HepG2 (cell line): Measurements from ENCODE around the gene SLC43A3.

Experiments
- CEBPB ChIP-seq: IDR thresholded peaks from 2 replicates; pipeline ENCODE4 v1.6.1; 2011; ENCODE audit warnings: low read depth, low read length, improper control_type of control experiment, borderline replicate concordance
- PTBP1 ChIP-seq: fragments of 200-400 bp; formaldehyde crosslinking; IDR thresholded peaks from 2 replicates; pipeline ENCODE4 v1.6.1; 2018; ENCODE audit warnings: low read length, low read depth; ENCODE audit not compliant: poor library complexity, severe bottlenecking
- REST ChIP-seq, 2 experiments: IDR thresholded peaks; 2 replicates each; pipeline ENCODE4 v1.6.1; 2011 to 2012; ENCODE audit warnings: low read length in 2 of 2, borderline replicate concordance in 1 of 2, low read depth in 1 of 2, mild to moderate bottlenecking in 1 of 2, moderate library complexity in 1 of 2
- TARDBP ChIP-seq: sonication (generic); formaldehyde crosslinking; IDR thresholded peaks from 2 replicates; pipeline ENCODE4 v1.8.0; 2022; ENCODE audit warnings: mild to moderate bottlenecking, missing genetic modification reagents
- ZBTB20 ChIP-seq: sonication (generic); formaldehyde crosslinking; IDR thresholded peaks from 2 replicates; pipeline ENCODE4 v1.8.1; 2023; ENCODE audit warnings: missing genetic modification reagents, low read depth, mild to moderate bottlenecking, borderline replicate concordance
- ZNF574 ChIP-seq: sonication (generic); formaldehyde crosslinking; IDR thresholded peaks from 2 replicates; pipeline ENCODE4 v1.4.0; 2020; ENCODE audit warnings: missing genetic modification reagents
- ZNF766 ChIP-seq: sonication (generic); formaldehyde crosslinking; IDR thresholded peaks from 2 replicates; pipeline ENCODE4 v1.5.0; 2020; ENCODE audit warnings: missing genetic modification reagents, borderline replicate concordance
- ZNF781 ChIP-seq: sonication (generic); formaldehyde crosslinking; IDR thresholded peaks from 2 replicates; pipeline ENCODE4 v1.5.1; 2020; ENCODE audit warnings: borderline replicate concordance, mild to moderate bottlenecking, missing genetic modification reagents; ENCODE audit errors: not compliant biosample characterization
- TF ChIP-seq, protein P1 (sequence below): sonication (generic); formaldehyde crosslinking; IDR thresholded peaks from 2 replicates; pipeline ENCODE4 v1.8.1; 2023; ENCODE audit warnings: missing genetic modification reagents, inconsistent platforms, borderline replicate concordance
- TF ChIP-seq, protein P2 (sequence below): sonication (generic); formaldehyde crosslinking; conservative IDR thresholded peaks from 2 replicates; pipeline ENCODE4 v1.4.0; 2020; ENCODE audit warnings: missing genetic modification reagents
- TF ChIP-seq, protein P3 (sequence below): IDR thresholded peaks from 2 replicates; pipeline ENCODE4 v1.6.1; 2016; ENCODE audit warnings: low read depth, control low read depth
- TF ChIP-seq, protein P4 (sequence below): sonication (generic); formaldehyde crosslinking; IDR thresholded peaks from 2 replicates; pipeline ENCODE4 v1.4.0; 2020; ENCODE audit warnings: missing genetic modification reagents

DNA sequence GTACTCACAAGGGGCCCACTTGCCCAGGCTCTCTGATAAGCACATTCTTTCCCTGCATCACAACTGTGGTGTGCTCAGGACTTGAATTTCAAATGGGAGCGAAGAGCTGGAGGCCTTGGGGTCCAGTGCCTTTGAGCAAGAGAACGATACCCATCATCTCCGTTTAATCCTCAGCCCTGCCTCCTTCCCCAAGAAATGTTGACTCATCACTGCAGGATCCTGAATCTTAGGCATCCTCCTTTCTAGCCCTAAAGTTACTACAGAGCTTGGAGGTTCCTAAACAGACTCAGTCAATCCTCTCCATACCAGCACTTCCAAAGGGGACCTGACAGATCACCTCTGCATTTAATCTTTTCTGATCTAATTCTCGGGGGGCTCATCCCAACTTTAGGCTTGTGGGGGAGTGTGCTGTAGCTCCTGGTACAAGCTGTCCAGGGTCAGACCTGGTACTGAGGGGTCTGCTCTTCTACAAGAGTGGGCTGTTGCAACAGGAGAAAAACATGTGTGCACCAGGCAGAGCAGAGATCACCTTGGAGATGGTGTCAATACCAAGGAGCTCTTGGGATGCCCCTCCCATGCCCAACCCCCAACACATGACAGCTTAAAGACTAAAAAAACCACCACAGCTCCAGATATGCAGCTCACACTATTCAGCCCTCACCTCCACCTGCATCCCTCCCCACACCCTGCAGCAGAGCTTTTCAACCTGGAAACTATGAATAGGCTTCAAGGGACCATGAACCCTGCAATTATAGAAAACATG, 32.5 kb downstream of the SLC43A3 start:
- TF ChIP-seq, protein P1, sequence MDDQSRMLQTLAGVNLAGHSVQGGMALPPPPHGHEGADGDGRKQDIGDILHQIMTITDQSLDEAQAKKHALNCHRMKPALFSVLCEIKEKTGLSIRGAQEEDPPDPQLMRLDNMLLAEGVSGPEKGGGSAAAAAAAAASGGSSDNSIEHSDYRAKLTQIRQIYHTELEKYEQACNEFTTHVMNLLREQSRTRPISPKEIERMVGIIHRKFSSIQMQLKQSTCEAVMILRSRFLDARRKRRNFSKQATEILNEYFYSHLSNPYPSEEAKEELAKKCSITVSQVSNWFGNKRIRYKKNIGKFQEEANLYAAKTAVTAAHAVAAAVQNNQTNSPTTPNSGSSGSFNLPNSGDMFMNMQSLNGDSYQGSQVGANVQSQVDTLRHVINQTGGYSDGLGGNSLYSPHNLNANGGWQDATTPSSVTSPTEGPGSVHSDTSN, result no peak
- TF ChIP-seq PTBP1 (no peak), CEBPB (no peak), REST (IDR thresholded peaks at IDR 0.05; ENCODE audit: borderline replicate concordance in 1 of 2, low read depth in 1 of 2, low read length in 2 of 2) (no peak), TARDBP (CRISPR knock-in tag) (no peak), ZBTB20 (CRISPR knock-in tag) (no peak), ZNF574 (no peak), ZNF781 (CRISPR knock-in tag) (no peak), ZNF766 (no peak)
- TF ChIP-seq, protein P2, sequence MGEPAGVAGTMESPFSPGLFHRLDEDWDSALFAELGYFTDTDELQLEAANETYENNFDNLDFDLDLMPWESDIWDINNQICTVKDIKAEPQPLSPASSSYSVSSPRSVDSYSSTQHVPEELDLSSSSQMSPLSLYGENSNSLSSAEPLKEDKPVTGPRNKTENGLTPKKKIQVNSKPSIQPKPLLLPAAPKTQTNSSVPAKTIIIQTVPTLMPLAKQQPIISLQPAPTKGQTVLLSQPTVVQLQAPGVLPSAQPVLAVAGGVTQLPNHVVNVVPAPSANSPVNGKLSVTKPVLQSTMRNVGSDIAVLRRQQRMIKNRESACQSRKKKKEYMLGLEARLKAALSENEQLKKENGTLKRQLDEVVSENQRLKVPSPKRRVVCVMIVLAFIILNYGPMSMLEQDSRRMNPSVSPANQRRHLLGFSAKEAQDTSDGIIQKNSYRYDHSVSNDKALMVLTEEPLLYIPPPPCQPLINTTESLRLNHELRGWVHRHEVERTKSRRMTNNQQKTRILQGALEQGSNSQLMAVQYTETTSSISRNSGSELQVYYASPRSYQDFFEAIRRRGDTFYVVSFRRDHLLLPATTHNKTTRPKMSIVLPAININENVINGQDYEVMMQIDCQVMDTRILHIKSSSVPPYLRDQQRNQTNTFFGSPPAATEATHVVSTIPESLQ (CRISPR knock-in tag), result no peak
- TF ChIP-seq, protein P3, sequence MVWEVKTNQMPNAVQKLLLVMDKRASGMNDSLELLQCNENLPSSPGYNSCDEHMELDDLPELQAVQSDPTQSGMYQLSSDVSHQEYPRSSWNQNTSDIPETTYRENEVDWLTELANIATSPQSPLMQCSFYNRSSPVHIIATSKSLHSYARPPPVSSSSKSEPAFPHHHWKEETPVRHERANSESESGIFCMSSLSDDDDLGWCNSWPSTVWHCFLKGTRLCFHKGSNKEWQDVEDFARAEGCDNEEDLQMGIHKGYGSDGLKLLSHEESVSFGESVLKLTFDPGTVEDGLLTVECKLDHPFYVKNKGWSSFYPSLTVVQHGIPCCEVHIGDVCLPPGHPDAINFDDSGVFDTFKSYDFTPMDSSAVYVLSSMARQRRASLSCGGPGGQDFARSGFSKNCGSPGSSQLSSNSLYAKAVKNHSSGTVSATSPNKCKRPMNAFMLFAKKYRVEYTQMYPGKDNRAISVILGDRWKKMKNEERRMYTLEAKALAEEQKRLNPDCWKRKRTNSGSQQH (CRISPR knock-in tag), result no peak
- TF ChIP-seq, protein P4, sequence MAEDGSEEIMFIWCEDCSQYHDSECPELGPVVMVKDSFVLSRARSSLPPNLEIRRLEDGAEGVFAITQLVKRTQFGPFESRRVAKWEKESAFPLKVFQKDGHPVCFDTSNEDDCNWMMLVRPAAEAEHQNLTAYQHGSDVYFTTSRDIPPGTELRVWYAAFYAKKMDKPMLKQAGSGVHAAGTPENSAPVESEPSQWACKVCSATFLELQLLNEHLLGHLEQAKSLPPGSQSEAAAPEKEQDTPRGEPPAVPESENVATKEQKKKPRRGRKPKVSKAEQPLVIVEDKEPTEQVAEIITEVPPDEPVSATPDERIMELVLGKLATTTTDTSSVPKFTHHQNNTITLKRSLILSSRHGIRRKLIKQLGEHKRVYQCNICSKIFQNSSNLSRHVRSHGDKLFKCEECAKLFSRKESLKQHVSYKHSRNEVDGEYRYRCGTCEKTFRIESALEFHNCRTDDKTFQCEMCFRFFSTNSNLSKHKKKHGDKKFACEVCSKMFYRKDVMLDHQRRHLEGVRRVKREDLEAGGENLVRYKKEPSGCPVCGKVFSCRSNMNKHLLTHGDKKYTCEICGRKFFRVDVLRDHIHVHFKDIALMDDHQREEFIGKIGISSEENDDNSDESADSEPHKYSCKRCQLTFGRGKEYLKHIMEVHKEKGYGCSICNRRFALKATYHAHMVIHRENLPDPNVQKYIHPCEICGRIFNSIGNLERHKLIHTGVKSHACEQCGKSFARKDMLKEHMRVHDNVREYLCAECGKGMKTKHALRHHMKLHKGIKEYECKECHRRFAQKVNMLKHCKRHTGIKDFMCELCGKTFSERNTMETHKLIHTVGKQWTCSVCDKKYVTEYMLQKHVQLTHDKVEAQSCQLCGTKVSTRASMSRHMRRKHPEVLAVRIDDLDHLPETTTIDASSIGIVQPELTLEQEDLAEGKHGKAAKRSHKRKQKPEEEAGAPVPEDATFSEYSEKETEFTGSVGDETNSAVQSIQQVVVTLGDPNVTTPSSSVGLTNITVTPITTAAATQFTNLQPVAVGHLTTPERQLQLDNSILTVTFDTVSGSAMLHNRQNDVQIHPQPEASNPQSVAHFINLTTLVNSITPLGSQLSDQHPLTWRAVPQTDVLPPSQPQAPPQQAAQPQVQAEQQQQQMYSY (CRISPR knock-in tag), result no peak
